Activated T-helper 1 cell treated with anti-CD3 and anti-CD28 coated beads, Interleukin-2, amount 50 U/mL, for 16 hours (primary cell): Measurements from ENCODE around the gene TRIM65.

Experiments
- DNase-seq, 2 donors: peaks; one replicate each; pipeline ENCODE4 v3.0.0-alpha.2; 2020; ENCODE audit warnings: low read depth in 1 of 2, low spot score in 1 of 2

The TRIM65 gene

DNA sequence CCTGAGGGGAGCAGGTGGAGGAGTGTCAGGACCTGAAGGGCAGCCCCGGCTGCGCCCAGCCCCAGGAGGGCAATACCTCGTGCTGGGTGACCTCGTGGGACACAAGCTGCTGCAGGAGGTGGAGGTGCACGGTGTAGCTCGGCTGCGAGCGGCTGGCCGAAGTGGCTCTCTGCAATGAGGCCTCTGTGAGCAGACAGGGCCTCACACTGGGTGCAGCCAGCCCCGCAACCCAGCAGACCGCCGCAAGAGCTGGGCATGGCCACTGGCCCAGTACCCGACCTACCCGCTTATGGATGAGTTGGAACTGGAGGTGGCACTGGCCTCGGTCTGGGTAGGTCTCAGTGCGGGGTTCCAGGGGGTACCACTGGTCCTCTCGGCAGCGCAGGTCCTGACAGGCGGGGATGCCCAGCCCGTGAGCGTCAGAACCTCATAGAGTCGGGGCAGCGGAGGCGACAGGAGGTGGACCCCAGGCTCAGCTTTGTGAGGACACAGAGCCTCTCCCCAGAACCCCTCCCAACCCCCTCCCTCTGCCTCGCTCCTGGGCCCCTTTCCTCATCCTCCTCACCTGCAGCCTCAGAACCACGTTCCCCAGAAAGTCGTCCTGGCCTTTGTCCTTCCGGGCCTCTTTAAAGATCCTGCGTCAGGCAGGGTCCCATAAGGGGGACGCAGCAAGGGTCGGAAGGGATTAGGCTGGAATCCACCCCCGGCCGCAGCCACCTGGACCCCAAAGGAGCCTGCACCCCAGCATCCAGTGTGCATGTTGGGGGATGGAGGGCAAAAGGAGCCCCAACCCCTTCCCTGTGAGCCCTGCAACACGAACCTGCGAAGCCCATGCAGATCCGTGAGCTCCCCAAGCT lies 56.6 kb downstream of the TRIM65 start:
- no peak for DNase-seq
